Lower leg skin (tissue), 3 donors: ENCODE data around the gene HMGN3.

Experiments used
- POLR2A ChIP-seq, 2 donors: fragments of 450-650 bp; IDR thresholded peaks; one replicate each; pipeline ENCODE4 v1.6.1; 2016 to 2017; ENCODE audit warnings: antibody characterized with exemption in 2 of 2, mild to moderate bottlenecking in 1 of 2, moderate library complexity in 1 of 2
- TF ChIP-seq, protein P1 (sequence below), 3 donors: fragments of 450-650 bp; IDR thresholded peaks; one replicate each; pipeline ENCODE4 v1.5.1; 2016; ENCODE audit warnings: antibody characterized with exemption in 3 of 3, mild to moderate bottlenecking in 3 of 3, moderate library complexity in 2 of 3

DNA sequence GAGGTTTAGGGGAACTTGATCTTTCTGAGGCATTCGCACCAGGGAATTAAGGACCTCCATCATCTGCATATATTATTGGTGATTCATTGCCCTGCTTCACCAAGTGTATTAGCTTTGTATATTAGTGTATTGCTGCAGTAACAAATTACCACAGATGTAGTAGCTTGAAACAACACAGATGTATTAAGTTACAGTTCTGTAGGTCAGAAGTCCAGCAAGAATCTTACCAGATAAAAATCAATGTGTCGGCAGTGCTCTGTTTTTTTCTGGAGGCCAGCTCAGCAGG is 65.8 kb downstream of the HMGN3 start:
- TF ChIP-seq, protein P1, sequence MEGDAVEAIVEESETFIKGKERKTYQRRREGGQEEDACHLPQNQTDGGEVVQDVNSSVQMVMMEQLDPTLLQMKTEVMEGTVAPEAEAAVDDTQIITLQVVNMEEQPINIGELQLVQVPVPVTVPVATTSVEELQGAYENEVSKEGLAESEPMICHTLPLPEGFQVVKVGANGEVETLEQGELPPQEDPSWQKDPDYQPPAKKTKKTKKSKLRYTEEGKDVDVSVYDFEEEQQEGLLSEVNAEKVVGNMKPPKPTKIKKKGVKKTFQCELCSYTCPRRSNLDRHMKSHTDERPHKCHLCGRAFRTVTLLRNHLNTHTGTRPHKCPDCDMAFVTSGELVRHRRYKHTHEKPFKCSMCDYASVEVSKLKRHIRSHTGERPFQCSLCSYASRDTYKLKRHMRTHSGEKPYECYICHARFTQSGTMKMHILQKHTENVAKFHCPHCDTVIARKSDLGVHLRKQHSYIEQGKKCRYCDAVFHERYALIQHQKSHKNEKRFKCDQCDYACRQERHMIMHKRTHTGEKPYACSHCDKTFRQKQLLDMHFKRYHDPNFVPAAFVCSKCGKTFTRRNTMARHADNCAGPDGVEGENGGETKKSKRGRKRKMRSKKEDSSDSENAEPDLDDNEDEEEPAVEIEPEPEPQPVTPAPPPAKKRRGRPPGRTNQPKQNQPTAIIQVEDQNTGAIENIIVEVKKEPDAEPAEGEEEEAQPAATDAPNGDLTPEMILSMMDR (IDR thresholded peaks at IDR 0.05): no peak
- TF ChIP-seq POLR2A (IDR thresholded peaks at IDR 0.05): no peak
